Measurements from ENCODE around the gene LIN28B.
"Not testable (repeated sequence)": the region's sequence is repeated elsewhere in the genome, so short reads cannot be mapped to it uniquely, and the experiment has no call there.

LIN28B gene

DNA sequence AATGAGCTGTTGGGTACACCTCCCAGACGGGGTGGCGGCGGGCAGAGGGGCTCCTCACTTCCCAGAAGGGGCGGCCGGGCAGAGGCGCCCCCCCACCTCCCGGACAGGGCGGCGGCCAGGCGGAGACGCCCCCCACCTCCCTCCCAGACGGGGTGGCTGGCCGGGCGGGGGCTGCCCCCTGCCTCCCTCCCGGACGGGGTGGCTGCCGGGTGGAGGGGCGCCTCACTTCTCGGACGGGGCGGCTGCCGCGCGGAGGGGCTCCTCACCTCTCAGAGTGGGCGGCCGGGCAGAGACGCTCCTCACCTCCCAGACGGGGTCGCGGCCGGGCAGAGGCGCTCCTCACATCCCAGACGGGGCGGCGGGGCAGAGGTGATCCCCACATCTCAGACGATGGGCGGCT, 34.2 kb downstream of the LIN28B start:
- H3K9me3 ChIP-seq (ENCODE audit: insufficient read depth, low read depth, low read length); H3K27ac ChIP-seq (ENCODE audit: low read depth, low read length); H3K9ac ChIP-seq (ENCODE audit: low read length): not testable (repeated sequence)

GRCh38 chr6:104993576-104993975, 36.7 kb downstream of the LIN28B start:
- H4K8ac ChIP-seq (ENCODE audit: low read depth, low read length); H3K18ac ChIP-seq (ENCODE audit: low read length); H3K9me3 ChIP-seq (ENCODE audit: insufficient read depth, low read depth, low read length); H3K23ac ChIP-seq (ENCODE audit: low read length); H3K79me1 ChIP-seq (ENCODE audit: low read length); H3K4ac ChIP-seq (ENCODE audit: low read depth, low read length); H3K4me3 ChIP-seq (ENCODE audit: low read depth, low read length); H3K4me2 ChIP-seq (ENCODE audit: low read length); H2BK5ac ChIP-seq (ENCODE audit: low read depth, low read length, poor library complexity); H2BK120ac ChIP-seq (ENCODE audit: insufficient read depth, low read length, poor library complexity); H3K4me1 ChIP-seq (ENCODE audit: control insufficient read depth in 1 of 2, insufficient read depth in 2 of 2, low read length in 2 of 2); H2AFZ ChIP-seq (ENCODE audit: insufficient read depth, low read length, poor library complexity); H3K14ac ChIP-seq (ENCODE audit: low read length); H3K27me3 ChIP-seq (ENCODE audit: insufficient read depth, low read length); H3K9ac ChIP-seq (ENCODE audit: low read length); H4K12ac ChIP-seq (ENCODE audit: low read depth, low read length); H2AK5ac ChIP-seq (ENCODE audit: low read length); H3K27ac ChIP-seq (ENCODE audit: low read depth, low read length); H3K79me2 ChIP-seq (ENCODE audit: control insufficient read depth, insufficient read depth, low read length, poor library complexity); H4K91ac ChIP-seq (ENCODE audit: low read depth, low read length); H2BK12ac ChIP-seq (ENCODE audit: low read length): not testable (repeated sequence)
- H3K36me3 ChIP-seq (ENCODE audit: control insufficient read depth in 1 of 2, insufficient read depth in 2 of 2, low read length in 2 of 2): peaks cover 1 to 16% of the 10 kb centered on the region in 2 experiments
- DNase-seq: peak; percentile 63 to 67
- WGBS (ENCODE audit: extremely low coverage, insufficient coverage, insufficient read length): no CpG with 5 or more reads among the region's 7 CpGs

More for the DNA sequence above, 34.2 kb downstream of the LIN28B start:
- not testable (repeated sequence) for H2BK5ac ChIP-seq (ENCODE audit: low read depth, low read length, poor library complexity); H2AFZ ChIP-seq (ENCODE audit: insufficient read depth, low read length, poor library complexity); H3K18ac ChIP-seq (ENCODE audit: low read length); DNase-seq; H2AK5ac ChIP-seq (ENCODE audit: low read length); H2BK12ac ChIP-seq (ENCODE audit: low read length); H4K12ac ChIP-seq (ENCODE audit: low read depth, low read length); H3K27me3 ChIP-seq (ENCODE audit: insufficient read depth, low read length); H3K79me2 ChIP-seq (ENCODE audit: control insufficient read depth, insufficient read depth, low read length, poor library complexity); H4K91ac ChIP-seq (ENCODE audit: low read depth, low read length); H4K8ac ChIP-seq (ENCODE audit: low read depth, low read length); H2BK120ac ChIP-seq (ENCODE audit: insufficient read depth, low read length, poor library complexity); H3K23ac ChIP-seq (ENCODE audit: low read length); H3K14ac ChIP-seq (ENCODE audit: low read length); H3K4me3 ChIP-seq (ENCODE audit: low read depth, low read length); H3K4me2 ChIP-seq (ENCODE audit: low read length); H3K79me1 ChIP-seq (ENCODE audit: low read length); H3K4me1 ChIP-seq (ENCODE audit: control insufficient read depth in 1 of 2, insufficient read depth in 2 of 2, low read length in 2 of 2)
- Histone ChIP-seq H3K4ac (ENCODE audit: low read depth, low read length) (peak overlapping the region; percentile 93), H3K36me3 (ENCODE audit: control insufficient read depth in 1 of 2, insufficient read depth in 2 of 2, low read length in 2 of 2) (peaks cover 1 to 16% of the 10 kb centered on the region in 2 experiments)
- no CpG with 5 or more reads among the region's 37 CpGs for WGBS (ENCODE audit: extremely low coverage, insufficient coverage, insufficient read length)

DNA sequence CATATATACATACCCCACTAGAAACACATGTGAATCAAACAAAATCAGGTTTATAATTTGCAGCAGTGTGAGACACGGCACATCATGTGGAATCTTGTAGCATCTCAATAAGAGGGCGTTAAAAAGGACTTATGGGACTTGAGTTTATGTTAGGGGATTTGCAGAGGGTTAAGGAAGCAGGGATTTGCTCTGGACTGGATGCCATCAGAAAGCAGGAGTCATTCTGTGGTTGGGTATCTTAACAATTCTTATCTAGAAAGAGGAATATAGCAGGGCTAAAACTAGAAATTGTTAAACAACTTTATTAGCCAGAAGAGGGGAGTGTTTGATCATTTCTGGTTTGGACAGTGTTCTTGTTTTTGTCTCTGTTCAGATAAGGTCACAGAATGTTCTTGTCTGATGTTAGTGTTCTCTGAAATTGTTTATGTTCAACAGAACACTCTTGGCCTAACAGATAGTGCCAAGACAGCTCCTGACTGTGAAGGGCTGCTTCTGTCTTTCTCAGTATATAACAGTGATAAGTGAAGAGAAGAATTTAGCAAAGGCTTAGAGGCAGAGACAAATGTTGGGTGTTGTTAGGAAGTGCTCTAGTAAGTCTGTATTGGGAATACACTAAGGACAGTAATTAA, 39.2 kb downstream of the LIN28B start:
- Histone ChIP-seq H2BK5ac (ENCODE audit: low read depth, low read length, poor library complexity) (no peak overlapping the region), H4K12ac (ENCODE audit: low read depth, low read length) (no peak overlapping the region), H3K79me1 (ENCODE audit: low read length) (no peaks in the 10 kb centered on the region), H3K4ac (ENCODE audit: low read depth, low read length) (no peak overlapping the region), H3K9me3 (ENCODE audit: insufficient read depth, low read depth, low read length) (no peaks in the 10 kb centered on the region), H2AK5ac (ENCODE audit: low read length) (no peak overlapping the region), H3K18ac (ENCODE audit: low read length) (no peak overlapping the region), H3K14ac (ENCODE audit: low read length) (no peak overlapping the region), H3K4me1 (ENCODE audit: control insufficient read depth in 1 of 2, insufficient read depth in 2 of 2, low read length in 2 of 2) (no peaks in the 10 kb centered on the region), H3K4me2 (ENCODE audit: low read length) (no peak overlapping the region), H3K79me2 (ENCODE audit: control insufficient read depth, insufficient read depth, low read length, poor library complexity) (no peaks in the 10 kb centered on the region), H3K23ac (ENCODE audit: low read length) (no peak overlapping the region), H3K4me3 (ENCODE audit: low read depth, low read length) (no peak overlapping the region), H3K36me3 (ENCODE audit: control insufficient read depth in 1 of 2, insufficient read depth in 2 of 2, low read length in 2 of 2) (peaks cover 1 to 13% of the 10 kb centered on the region in 2 experiments), H4K91ac (ENCODE audit: low read depth, low read length) (no peak overlapping the region), H4K8ac (ENCODE audit: low read depth, low read length) (no peak overlapping the region), H3K9ac (ENCODE audit: low read length) (no peak overlapping the region), H3K27ac (ENCODE audit: low read depth, low read length) (no peak overlapping the region), H3K27me3 (ENCODE audit: insufficient read depth, low read length) (no peaks in the 10 kb centered on the region), H2BK120ac (ENCODE audit: insufficient read depth, low read length, poor library complexity) (no peak overlapping the region), H2AFZ (ENCODE audit: insufficient read depth, low read length, poor library complexity) (no peak overlapping the region), H2BK12ac (ENCODE audit: low read length) (no peak overlapping the region)
- peak in 1 of 2 donors; percentile 46 for DNase-seq
- no CpG with 5 or more reads among the region's 2 CpGs for WGBS (ENCODE audit: extremely low coverage, insufficient coverage, insufficient read length)

GRCh38 chr6:105001063-105001462, 44.2 kb downstream of the LIN28B start:
- no peak overlapping the region for H3K14ac ChIP-seq (ENCODE audit: low read length)
- H4K91ac ChIP-seq (ENCODE audit: low read depth, low read length): no peak overlapping the region
- DNase-seq: peak in 1 of 2 donors; percentile 47
- H3K9me3 ChIP-seq (ENCODE audit: insufficient read depth, low read depth, low read length): no peaks in the 10 kb centered on the region
- no peak overlapping the region for H3K4ac ChIP-seq (ENCODE audit: low read depth, low read length)
- H3K4me2 ChIP-seq (ENCODE audit: low read length): no peak overlapping the region
- no peak overlapping the region for H2BK12ac ChIP-seq (ENCODE audit: low read length)
- no peaks in the 10 kb centered on the region for H3K27me3 ChIP-seq (ENCODE audit: insufficient read depth, low read length)
- H2BK120ac ChIP-seq (ENCODE audit: insufficient read depth, low read length, poor library complexity): no peak overlapping the region
- H2AK5ac ChIP-seq (ENCODE audit: low read length): no peak overlapping the region
- H3K4me3 ChIP-seq (ENCODE audit: low read depth, low read length): no peak overlapping the region
- no peak overlapping the region for H2AFZ ChIP-seq (ENCODE audit: insufficient read depth, low read length, poor library complexity)
- no CpG with 5 or more reads among the region's 1 CpG for WGBS (ENCODE audit: extremely low coverage, insufficient coverage, insufficient read length)
- no peak overlapping the region for H3K18ac ChIP-seq (ENCODE audit: low read length)
- H4K12ac ChIP-seq (ENCODE audit: low read depth, low read length): no peak overlapping the region
- no peak overlapping the region for H3K23ac ChIP-seq (ENCODE audit: low read length)
- no peaks in the 10 kb centered on the region for H3K36me3 ChIP-seq (ENCODE audit: control insufficient read depth in 1 of 2, insufficient read depth in 2 of 2, low read length in 2 of 2)
- H3K4me1 ChIP-seq (ENCODE audit: control insufficient read depth in 1 of 2, insufficient read depth in 2 of 2, low read length in 2 of 2): no peaks in the 10 kb centered on the region
- no peak overlapping the region for H4K8ac ChIP-seq (ENCODE audit: low read depth, low read length)
- H2BK5ac ChIP-seq (ENCODE audit: low read depth, low read length, poor library complexity): no peak overlapping the region
- no peaks in the 10 kb centered on the region for H3K79me1 ChIP-seq (ENCODE audit: low read length)
- no peak overlapping the region for H3K27ac ChIP-seq (ENCODE audit: low read depth, low read length)
- H3K79me2 ChIP-seq (ENCODE audit: control insufficient read depth, insufficient read depth, low read length, poor library complexity): no peaks in the 10 kb centered on the region
- no peak overlapping the region for H3K9ac ChIP-seq (ENCODE audit: low read length)
